Hepatocyte (in vitro differentiated cells): ENCODE data around the gene VMP1. TPM values are rescaled to one million over a fixed set of nuclear protein-coding genes. Genes with fewer than 3 reads are reported as not detected.

Source experiments
- DNase-seq: peaks from one replicate; pipeline ENCODE4 v3.0.0-alpha.2; 2016; ENCODE audit warnings: low spot score
- H2AFZ ChIP-seq: fragments of 200-600 bp; sonication (generic); 2 replicates; pipeline ENCODE4 v1.6.0; 2016; ENCODE audit warnings: antibody characterized with exemption, mild to moderate bottlenecking
- H3K27ac ChIP-seq: fragments of 200-600 bp; sonication (generic); 2 replicates; pipeline ENCODE4 v1.5.1; 2016; ENCODE audit warnings: mild to moderate bottlenecking
- H3K27me3 ChIP-seq: fragments of 200-600 bp; sonication (generic); 2 replicates; pipeline ENCODE4 v1.6.1; 2016
- H3K36me3 ChIP-seq: fragments of 200-600 bp; sonication (generic); replicated peaks from 2 replicates; pipeline ENCODE4 v1.5.1; 2016; ENCODE audit warnings: low read depth; ENCODE audit not compliant: insufficient read depth
- H3K4me1 ChIP-seq: fragments of 200-600 bp; sonication (generic); 2 replicates; pipeline ENCODE4 v1.5.1; 2016; ENCODE audit warnings: mild to moderate bottlenecking, moderate library complexity; ENCODE audit not compliant: insufficient read depth
- H3K4me2 ChIP-seq: fragments of 200-600 bp; sonication (generic); 2 replicates; pipeline ENCODE4 v1.6.0; 2016
- H3K4me3 ChIP-seq: fragments of 200-600 bp; sonication (generic); 2 replicates; pipeline ENCODE4 v1.5.1; 2016; ENCODE audit warnings: mild to moderate bottlenecking
- H3K79me2 ChIP-seq: fragments of 200-600 bp; sonication (generic); 2 replicates; pipeline ENCODE4 v1.6.0; 2017; ENCODE audit warnings: mild to moderate bottlenecking
- H3K9me2 ChIP-seq: fragments of 200-600 bp; sonication (generic); replicated peaks from 2 replicates; pipeline ENCODE4 v1.6.0; 2017; ENCODE audit warnings: mild to moderate bottlenecking; ENCODE audit not compliant: insufficient read depth
- H3K9me3 ChIP-seq: fragments of 200-600 bp; sonication (generic); 2 replicates; pipeline ENCODE4 v1.5.1; 2016; ENCODE audit warnings: low read depth, mild to moderate bottlenecking
- H4K20me1 ChIP-seq: fragments of 200-600 bp; sonication (generic); 2 replicates; pipeline ENCODE4 v1.6.0; 2016; ENCODE audit warnings: mild to moderate bottlenecking; ENCODE audit not compliant: insufficient read depth, poor library complexity, severe bottlenecking
- EZH2 ChIP-seq: fragments of 200-600 bp; sonication (generic); IDR thresholded peaks from 2 replicates; pipeline ENCODE4 v1.6.1; 2016; ENCODE audit warnings: antibody characterized with exemption, mild to moderate bottlenecking, borderline replicate concordance
- EZH2phosphoT487 ChIP-seq: fragments of 200-600 bp; sonication (generic); IDR thresholded peaks from one replicate; pipeline ENCODE4 v1.6.1; 2018; ENCODE audit warnings: antibody characterized with exemption, mild to moderate bottlenecking, low read depth, moderate library complexity; ENCODE audit not compliant: unreplicated experiment, severe bottlenecking
- WGBS: methylation state at CpG from one replicate; pipeline ENCODE4 v1.1.6; 2016; ENCODE audit warnings: low lambda C conversion rate; ENCODE audit errors: missing lambda C conversion rate; 5-methylcytosine and 5-hydroxymethylcytosine counted together
- polyA plus RNA-seq: library from polyadenylated mRNA; unstranded; fragments of >200 nt; fragmentation: Nextera tagmentation; extraction: Ambion mirVana; gene quantifications from 2 replicates; pipeline ENCODE4 v1.2.1, GENCODE V29; 2016
- total RNA-seq: library from RNA; depleted of rRNA; stranded (reverse); fragments of >200 nt; gene quantifications from 2 replicates; pipeline ENCODE4 v1.2.3, GENCODE V29; 2014
- TF ChIP-seq, protein P1 (sequence below): fragments of 200-600 bp; sonication (generic); IDR thresholded peaks from 2 replicates; pipeline ENCODE4 v1.5.1; 2016; ENCODE audit warnings: antibody characterized with exemption, mild to moderate bottlenecking; ENCODE audit not compliant: poor library complexity

Gene VMP1
- total and polyA plus RNA-seq, 2 experiments from 2014 or later, result 139 to 479 TPM

DNA sequence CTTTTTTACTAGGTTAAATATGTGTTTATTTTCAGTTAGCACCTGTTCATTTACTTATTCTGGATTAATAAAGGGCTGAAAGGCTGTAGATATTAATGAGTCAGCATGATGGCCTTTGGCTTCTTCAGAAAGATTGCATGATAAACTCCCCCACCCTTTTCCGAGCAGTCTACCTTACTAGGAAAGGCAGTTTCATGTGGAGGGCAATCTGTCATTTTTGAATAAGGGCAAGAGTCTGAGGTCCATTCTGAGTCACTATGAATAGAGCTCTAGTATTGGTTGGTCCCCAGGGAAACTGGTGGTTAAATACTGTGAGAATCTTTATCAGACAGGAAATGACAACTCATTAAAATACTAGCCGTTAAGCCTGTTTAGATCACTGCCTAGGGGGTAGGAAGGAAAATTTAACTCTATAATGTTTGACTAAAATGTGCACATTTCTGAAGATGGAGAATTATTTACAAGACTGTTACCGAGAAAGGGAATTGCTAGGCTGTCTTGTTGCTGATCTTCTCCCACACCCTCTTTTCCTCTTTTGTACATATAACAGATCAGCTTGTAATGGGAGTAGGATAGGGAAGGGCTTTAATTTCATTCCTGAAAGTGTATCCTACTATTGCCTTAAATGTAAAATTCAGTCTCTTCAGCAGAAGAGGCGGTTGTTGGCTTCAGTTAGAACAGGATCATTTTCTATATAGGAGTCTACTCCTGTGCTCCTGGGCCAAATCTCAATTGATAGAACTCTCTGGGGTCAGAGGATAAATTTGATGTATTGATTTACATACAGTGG lies 122.0 kb downstream of the VMP1 start:
- no peak for TF ChIP-seq EZH2
- TF ChIP-seq EZH2phosphoT487, result no peak
- TF ChIP-seq, protein P1, sequence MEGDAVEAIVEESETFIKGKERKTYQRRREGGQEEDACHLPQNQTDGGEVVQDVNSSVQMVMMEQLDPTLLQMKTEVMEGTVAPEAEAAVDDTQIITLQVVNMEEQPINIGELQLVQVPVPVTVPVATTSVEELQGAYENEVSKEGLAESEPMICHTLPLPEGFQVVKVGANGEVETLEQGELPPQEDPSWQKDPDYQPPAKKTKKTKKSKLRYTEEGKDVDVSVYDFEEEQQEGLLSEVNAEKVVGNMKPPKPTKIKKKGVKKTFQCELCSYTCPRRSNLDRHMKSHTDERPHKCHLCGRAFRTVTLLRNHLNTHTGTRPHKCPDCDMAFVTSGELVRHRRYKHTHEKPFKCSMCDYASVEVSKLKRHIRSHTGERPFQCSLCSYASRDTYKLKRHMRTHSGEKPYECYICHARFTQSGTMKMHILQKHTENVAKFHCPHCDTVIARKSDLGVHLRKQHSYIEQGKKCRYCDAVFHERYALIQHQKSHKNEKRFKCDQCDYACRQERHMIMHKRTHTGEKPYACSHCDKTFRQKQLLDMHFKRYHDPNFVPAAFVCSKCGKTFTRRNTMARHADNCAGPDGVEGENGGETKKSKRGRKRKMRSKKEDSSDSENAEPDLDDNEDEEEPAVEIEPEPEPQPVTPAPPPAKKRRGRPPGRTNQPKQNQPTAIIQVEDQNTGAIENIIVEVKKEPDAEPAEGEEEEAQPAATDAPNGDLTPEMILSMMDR, result no peak
- 15% methylated on average over 4 of the region's 4 CpGs for whole genome bisulfite sequencing
- Histone ChIP-seq H3K36me3 (no peaks in the 10 kb centered on the region), H3K4me3 (no peak overlapping the region), H3K79me2 (peaks cover 14% of the 10 kb centered on the region), H3K27ac (peak overlapping the region; percentile 94), H3K4me1 (peaks cover 31% of the 10 kb centered on the region), H2AFZ (no peak overlapping the region), H3K27me3 (no peaks in the 10 kb centered on the region), H3K9me2 (no peaks in the 10 kb centered on the region), H3K4me2 (peak overlapping the region; percentile 65), H3K9me3 (no peaks in the 10 kb centered on the region), H4K20me1 (no peaks in the 10 kb centered on the region)
- DNase-seq, result peak; percentile 87

DNA sequence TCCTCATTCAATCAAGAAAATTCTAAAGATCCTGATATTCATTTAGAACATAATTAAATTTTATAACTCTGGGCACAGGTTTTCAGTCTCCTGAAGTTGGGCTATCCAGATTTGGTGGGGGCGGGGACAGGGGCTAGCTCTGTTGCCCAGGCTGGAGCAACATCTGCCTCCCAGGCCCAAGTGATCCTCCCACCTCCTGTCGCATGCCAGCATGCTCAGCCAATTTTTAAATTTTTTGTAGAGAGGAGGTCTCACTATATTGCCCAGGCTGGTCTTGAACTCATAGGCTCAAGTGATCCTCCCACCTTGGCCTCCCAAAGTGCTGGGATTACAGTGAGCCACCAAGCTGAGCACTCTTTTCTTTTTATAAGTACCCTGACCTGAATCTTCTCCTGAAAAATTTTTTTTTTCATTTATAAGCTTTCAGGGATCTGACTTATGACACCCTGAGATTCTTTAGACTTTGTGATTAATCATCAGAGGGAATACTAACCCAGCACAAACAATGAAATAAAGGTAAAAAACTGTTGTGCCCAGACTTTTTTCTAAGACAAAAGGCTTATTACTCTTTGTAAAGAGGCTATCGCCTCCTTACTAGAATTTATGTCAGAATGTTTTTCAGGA lies 122.7 kb downstream of the VMP1 start:
- H3K79me2 ChIP-seq, result peaks cover 14% of the 10 kb centered on the region
- no peaks in the 10 kb centered on the region for H3K27me3 ChIP-seq
- no peak overlapping the region for H3K4me3 ChIP-seq

DNA sequence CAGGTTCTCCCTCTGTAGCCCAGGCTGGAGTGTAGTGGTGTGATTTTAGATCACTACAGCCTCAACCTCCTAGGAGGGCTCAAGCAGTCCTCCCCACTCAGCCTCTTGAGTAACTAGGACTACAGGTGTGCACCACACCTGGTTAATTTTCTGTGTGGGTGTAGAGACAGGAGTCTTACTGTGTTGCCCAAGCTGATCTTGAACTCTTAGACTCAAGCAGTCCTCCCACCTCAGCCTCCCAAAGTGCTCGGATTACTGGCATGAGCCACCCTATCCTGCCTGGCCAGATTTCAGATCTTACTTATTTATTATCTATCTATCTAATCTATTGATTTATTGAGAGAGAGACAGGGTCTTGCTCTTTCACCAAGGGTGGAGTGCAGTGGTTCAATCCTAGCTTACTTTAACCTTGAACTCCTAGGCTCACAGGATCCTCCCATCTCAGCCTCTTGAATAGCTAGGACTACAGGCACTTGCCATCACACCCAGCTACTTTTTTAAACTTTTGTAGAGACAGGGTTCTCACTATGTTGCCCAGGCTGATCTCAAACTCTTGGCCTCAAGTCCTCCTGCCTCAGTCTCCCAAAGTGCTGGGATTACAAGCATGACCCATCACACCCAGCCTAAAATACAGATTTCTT lies 123.5 kb downstream of the VMP1 start:
- peak overlapping the region; percentile 94 for H3K27ac ChIP-seq

More for the DNA sequence above, 122.7 kb downstream of the VMP1 start:
- Histone ChIP-seq H4K20me1 (no peaks in the 10 kb centered on the region), H3K27ac (peak overlapping the region; percentile 94), H3K4me1 (peaks cover 31% of the 10 kb centered on the region), H3K36me3 (no peaks in the 10 kb centered on the region), H2AFZ (no peak overlapping the region), H3K9me2 (no peaks in the 10 kb centered on the region), H3K9me3 (no peaks in the 10 kb centered on the region), H3K4me2 (peak overlapping the region; percentile 65)
- TF ChIP-seq EZH2 (no peak), EZH2phosphoT487 (no peak)
- TF ChIP-seq, protein P1, result no peak
- WGBS, result 94% methylated on average over 3 of the region's 3 CpGs
- no peak for DNase-seq

More for the DNA sequence above, 123.5 kb downstream of the VMP1 start:
- 88% methylated on average over 1 of the region's 1 CpG for WGBS
- Histone ChIP-seq H3K27me3 (no peaks in the 10 kb centered on the region), H4K20me1 (no peaks in the 10 kb centered on the region), H3K4me2 (no peak overlapping the region), H3K4me1 (peaks cover 33% of the 10 kb centered on the region), H3K9me2 (no peaks in the 10 kb centered on the region), H3K9me3 (no peaks in the 10 kb centered on the region), H3K4me3 (no peak overlapping the region), H3K79me2 (peaks cover 14% of the 10 kb centered on the region), H2AFZ (no peak overlapping the region), H3K36me3 (no peaks in the 10 kb centered on the region)
- DNase-seq, result no peak
- TF ChIP-seq EZH2phosphoT487 (no peak), EZH2 (no peak)
- TF ChIP-seq, protein P1, result no peak
